ENCODE data around the gene PARP14.

The PARP14 gene

GRCh38 chr3:122770521-122771202 is 90.0 kb downstream of the PARP14 start:
- H3K27ac ChIP-seq (ENCODE audit: low read depth, low read length), result no peak overlapping the region
- H3K4me3 ChIP-seq (ENCODE audit: low read depth, low read length), result no peak overlapping the region
- H3K36me3 ChIP-seq (ENCODE audit: insufficient read depth, low read length), result no peaks in the 10 kb centered on the region
- no peak overlapping the region for H2AFZ ChIP-seq (ENCODE audit: low read length, unreplicated experiment)
- H3K27me3 ChIP-seq (ENCODE audit: insufficient read depth, low read length), result no peaks in the 10 kb centered on the region
- no peaks in the 10 kb centered on the region for H3K79me2 ChIP-seq (ENCODE audit: control insufficient read depth, insufficient read depth, low read length, unreplicated experiment)
- peaks cover 10% of the 10 kb centered on the region for H3K4me1 ChIP-seq (ENCODE audit: control insufficient read depth, insufficient read depth, low read length, unreplicated experiment)

GRCh38 chr3:122772827-122773226 is 92.2 kb downstream of the PARP14 start:
- Histone ChIP-seq H3K4me1 (ENCODE audit: control insufficient read depth, insufficient read depth, low read length, unreplicated experiment) (peaks cover 14% of the 10 kb centered on the region), H3K79me2 (ENCODE audit: control insufficient read depth, insufficient read depth, low read length, unreplicated experiment) (no peaks in the 10 kb centered on the region), H2AFZ (ENCODE audit: low read length, unreplicated experiment) (no peak overlapping the region), H3K36me3 (ENCODE audit: insufficient read depth, low read length) (no peaks in the 10 kb centered on the region), H3K4me3 (ENCODE audit: low read depth, low read length) (no peak overlapping the region), H3K27ac (ENCODE audit: low read depth, low read length) (no peak overlapping the region), H3K27me3 (ENCODE audit: insufficient read depth, low read length) (no peaks in the 10 kb centered on the region)

GRCh38 chr3:122773944-122774509 is 93.4 kb downstream of the PARP14 start:
- peaks cover 14% of the 10 kb centered on the region for H3K4me1 ChIP-seq (ENCODE audit: control insufficient read depth, insufficient read depth, low read length, unreplicated experiment)

GRCh38 chr3:122774564-122774963 is 93.9 kb downstream of the PARP14 start:
- H3K27ac ChIP-seq (ENCODE audit: low read depth, low read length), result peak overlapping the region; percentile 35
- H3K4me3 ChIP-seq (ENCODE audit: low read depth, low read length), result no peak overlapping the region
- no peaks in the 10 kb centered on the region for H3K79me2 ChIP-seq (ENCODE audit: control insufficient read depth, insufficient read depth, low read length, unreplicated experiment)
- H3K36me3 ChIP-seq (ENCODE audit: insufficient read depth, low read length), result no peaks in the 10 kb centered on the region
- H3K27me3 ChIP-seq (ENCODE audit: insufficient read depth, low read length), result no peaks in the 10 kb centered on the region
- H2AFZ ChIP-seq (ENCODE audit: low read length, unreplicated experiment), result peak overlapping the region; percentile 69
- peaks cover 14% of the 10 kb centered on the region for H3K4me1 ChIP-seq (ENCODE audit: control insufficient read depth, insufficient read depth, low read length, unreplicated experiment)

More at GRCh38 chr3:122773944-122774509, 93.4 kb downstream of the PARP14 start:
- no peaks in the 10 kb centered on the region for H3K79me2 ChIP-seq (ENCODE audit: control insufficient read depth, insufficient read depth, low read length, unreplicated experiment)
- no peaks in the 10 kb centered on the region for H3K36me3 ChIP-seq (ENCODE audit: insufficient read depth, low read length)
- H3K27ac ChIP-seq (ENCODE audit: low read depth, low read length), result peak overlapping the region; percentile 35; the same call in 1 of the 2 replicates
- H2AFZ ChIP-seq (ENCODE audit: low read length, unreplicated experiment), result peak overlapping the region; percentile 69
- no peaks in the 10 kb centered on the region for H3K27me3 ChIP-seq (ENCODE audit: insufficient read depth, low read length)
- H3K4me3 ChIP-seq (ENCODE audit: low read depth, low read length), result no peak overlapping the region

- Histone ChIP-seq H3K4me3 (ENCODE audit: low read depth, low read length) (no peak overlapping the region), H3K36me3 (ENCODE audit: insufficient read depth, low read length) (no peaks in the 10 kb centered on the region), H3K27me3 (ENCODE audit: insufficient read depth, low read length) (no peaks in the 10 kb centered on the region), H3K4me1 (ENCODE audit: control insufficient read depth, insufficient read depth, low read length, unreplicated experiment) (peaks cover 14% of the 10 kb centered on the region), H3K27ac (ENCODE audit: low read depth, low read length) (no peak overlapping the region), H3K79me2 (ENCODE audit: control insufficient read depth, insufficient read depth, low read length, unreplicated experiment) (no peaks in the 10 kb centered on the region), H2AFZ (ENCODE audit: low read length, unreplicated experiment) (no peak overlapping the region)
These were observed 96.2 kb downstream of the PARP14 start for GRCh38 chr3:122776675-122777468.

GRCh38 chr3:122777563-122777962 is 96.9 kb downstream of the PARP14 start:
- peaks cover 14% of the 10 kb centered on the region for H3K4me1 ChIP-seq (ENCODE audit: control insufficient read depth, insufficient read depth, low read length, unreplicated experiment)
- no peaks in the 10 kb centered on the region for H3K27me3 ChIP-seq (ENCODE audit: insufficient read depth, low read length)
- no peak overlapping the region for H3K4me3 ChIP-seq (ENCODE audit: low read depth, low read length)
- no peaks in the 10 kb centered on the region for H3K36me3 ChIP-seq (ENCODE audit: insufficient read depth, low read length)
- H2AFZ ChIP-seq (ENCODE audit: low read length, unreplicated experiment), result no peak overlapping the region
- no peaks in the 10 kb centered on the region for H3K79me2 ChIP-seq (ENCODE audit: control insufficient read depth, insufficient read depth, low read length, unreplicated experiment)
- no peak overlapping the region for H3K27ac ChIP-seq (ENCODE audit: low read depth, low read length)
